GM19463 (cell line): Measurements from ENCODE around the gene PIM1.

ENCODE experiments used
- ATAC-seq: cut with Tn5 transposase; IDR thresholded peaks from one replicate; pipeline ENCODE4 v1.9.1; 2021; ENCODE audit warnings: mild to moderate bottlenecking, moderate library complexity; ENCODE audit not compliant: unreplicated experiment

The PIM1 gene

GRCh38 chr6:37137201-37138090 is 32.5 kb upstream of the PIM1 start:
- no peak for ATAC-seq

DNA sequence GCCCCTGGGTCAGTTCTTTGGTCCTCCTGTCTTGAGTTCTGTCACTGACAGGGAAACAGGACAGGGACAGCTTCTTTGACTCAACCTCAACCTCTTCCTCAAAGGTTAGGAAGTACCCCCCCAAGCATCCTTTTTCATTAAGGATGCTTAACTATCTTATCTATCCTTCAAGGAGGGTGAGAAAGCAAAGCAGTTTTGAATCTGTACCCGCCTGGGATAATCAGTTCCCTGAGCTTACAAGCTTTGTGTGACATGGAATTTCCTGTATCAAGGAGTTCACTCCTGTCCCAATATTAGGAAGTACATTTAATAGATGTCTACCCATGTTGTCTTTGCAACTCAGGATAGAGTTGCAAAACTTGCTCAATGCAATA is 31.1 kb upstream of the PIM1 start:
- ATAC-seq, result no peak

DNA sequence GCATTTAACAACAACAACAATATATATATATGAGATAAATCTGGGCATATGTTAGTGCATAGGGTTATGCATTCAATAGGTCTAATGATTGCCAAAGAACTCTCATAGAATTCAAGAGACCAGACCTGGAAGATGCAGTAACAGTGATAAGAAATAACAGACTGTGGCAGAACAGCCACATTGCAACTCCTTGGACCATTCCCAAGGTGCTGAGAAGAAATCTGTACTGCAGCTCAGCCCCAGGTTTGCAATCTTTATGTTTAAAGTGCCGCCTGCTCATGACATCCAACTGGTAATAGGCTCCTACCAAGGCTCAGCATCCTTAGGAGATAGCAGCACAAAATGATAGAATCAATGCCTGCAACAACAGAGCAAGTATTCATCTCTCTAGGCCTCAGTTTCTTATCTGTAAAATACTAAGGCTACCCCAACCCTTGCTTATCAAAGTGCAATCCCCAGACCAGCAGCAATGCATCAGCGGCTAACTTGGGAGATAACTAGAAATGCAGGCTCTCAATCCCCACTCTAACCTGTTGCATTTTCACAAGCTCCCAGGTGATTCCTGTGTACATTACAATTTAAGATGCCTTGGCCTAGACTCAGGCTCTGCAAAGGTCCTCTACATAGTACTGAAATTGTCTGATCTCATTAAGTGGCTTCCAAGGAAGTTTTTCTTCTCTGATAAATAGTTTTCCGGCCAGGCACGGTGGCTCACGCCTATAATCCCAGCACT is 30.6 kb upstream of the PIM1 start:
- ATAC-seq, result no peak

- no peak for ATAC-seq
These were observed 29.8 kb upstream of the PIM1 start for GRCh38 chr6:37140145-37140544.

DNA sequence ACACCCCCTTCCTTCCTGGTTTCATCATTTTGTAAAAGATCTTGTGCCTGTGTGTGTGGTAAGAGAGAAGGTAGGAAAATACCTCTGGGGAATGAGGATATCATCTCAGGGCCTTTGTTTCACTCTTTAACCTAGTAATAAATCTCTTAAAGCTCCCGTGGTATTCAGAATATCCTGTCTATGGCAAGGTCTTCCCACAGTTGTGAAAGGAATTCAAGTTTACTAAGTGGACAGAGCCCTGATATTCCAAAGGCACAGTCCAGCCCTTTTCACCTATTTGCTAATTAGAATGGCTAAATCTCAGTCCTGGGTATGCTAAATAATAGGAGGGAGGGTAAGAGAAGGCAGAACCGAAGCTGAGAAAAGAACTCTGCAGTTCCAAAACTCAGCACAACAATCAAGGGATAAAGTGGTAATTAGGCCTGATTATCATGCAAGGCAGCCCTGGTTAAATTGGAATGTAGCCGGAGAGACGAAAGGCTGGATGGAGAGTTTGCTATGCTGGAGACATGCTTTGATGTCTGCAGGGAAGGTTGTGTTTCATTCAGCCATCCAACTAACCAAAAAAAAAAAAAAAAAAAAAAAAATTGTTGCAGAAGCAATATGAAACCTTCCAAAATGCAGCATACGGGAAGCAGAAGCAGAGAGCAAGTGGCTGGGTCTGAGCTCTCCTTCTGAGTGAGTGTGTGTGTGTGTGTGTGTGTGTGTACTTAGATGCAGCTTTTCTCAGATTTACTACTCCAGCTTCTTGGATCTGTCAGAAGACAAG is 28.5 kb upstream of the PIM1 start:
- ATAC-seq, result no peak

- ATAC-seq, result no peak
These were observed 27.8 kb upstream of the PIM1 start for GRCh38 chr6:37142050-37142614.

GRCh38 chr6:37143585-37143984 is 26.4 kb upstream of the PIM1 start:
- no peak for ATAC-seq

DNA sequence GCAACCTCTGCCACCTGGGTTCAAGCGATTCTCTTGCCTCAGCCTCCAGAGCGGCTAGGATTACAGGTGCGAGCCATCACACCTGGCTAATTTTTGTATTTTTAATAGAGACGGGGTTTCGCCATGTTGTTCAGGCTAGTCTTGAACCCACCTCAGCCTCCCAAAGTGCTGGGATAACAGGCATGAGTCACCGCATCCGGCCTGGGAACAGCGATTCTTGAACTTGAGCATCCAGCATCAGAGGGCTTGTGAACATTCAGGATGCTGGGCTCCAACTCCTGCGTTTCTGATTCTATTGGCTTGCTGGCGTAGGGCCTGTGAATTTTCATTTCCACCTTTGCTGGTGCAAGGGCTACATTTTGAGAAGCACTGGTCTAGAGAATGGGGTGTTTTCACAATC is 24.5 kb upstream of the PIM1 start:
- ATAC-seq, result no peak

DNA sequence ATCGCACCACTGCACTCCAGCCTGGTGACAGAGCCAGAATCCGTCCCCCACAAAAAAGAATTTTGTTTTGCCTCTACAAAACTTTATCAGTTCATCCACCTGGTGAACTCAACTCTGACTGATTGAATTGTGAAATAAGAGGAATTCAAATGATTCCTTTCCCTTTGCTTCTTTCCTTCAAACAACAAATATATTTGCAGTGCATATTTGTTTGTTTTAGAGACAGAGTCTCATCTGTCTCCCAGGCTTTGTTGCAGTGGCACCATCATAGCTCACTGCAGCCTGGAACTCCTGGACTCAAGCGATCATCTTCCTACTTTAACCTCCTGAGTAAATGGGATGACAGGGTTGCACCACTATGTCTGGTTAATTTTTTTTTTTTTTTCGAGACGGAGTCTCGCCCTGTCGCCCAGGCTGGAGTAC is 23.2 kb upstream of the PIM1 start:
- no peak for ATAC-seq

- ATAC-seq, result no peak
These were observed 20.2 kb upstream of the PIM1 start for GRCh38 chr6:37149745-37150144.

DNA sequence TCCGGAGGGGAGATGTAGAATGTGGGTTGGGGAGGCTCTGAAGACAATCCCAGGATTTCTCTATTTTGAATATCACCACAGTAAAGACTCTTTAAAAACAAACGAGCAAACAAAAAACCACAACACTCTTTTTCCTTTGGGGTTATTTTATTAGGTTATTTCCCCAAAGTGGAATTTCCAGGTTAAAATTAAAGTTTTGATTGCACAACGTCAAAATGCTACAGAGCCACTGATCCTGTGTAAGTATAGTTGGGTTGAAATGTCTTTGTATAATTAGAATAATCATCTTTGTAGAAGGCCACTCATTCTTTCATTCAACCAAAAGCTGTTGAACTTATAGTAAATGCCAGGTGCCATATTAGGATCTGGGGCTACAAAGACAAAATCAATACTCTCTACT is 19.6 kb upstream of the PIM1 start:
- ATAC-seq, result no peak

GRCh38 chr6:37155394-37156312 is 14.3 kb upstream of the PIM1 start:
- ATAC-seq, result peak; percentile 91

GRCh38 chr6:37158508-37158907 is 11.4 kb upstream of the PIM1 start:
- ATAC-seq, result no peak

DNA sequence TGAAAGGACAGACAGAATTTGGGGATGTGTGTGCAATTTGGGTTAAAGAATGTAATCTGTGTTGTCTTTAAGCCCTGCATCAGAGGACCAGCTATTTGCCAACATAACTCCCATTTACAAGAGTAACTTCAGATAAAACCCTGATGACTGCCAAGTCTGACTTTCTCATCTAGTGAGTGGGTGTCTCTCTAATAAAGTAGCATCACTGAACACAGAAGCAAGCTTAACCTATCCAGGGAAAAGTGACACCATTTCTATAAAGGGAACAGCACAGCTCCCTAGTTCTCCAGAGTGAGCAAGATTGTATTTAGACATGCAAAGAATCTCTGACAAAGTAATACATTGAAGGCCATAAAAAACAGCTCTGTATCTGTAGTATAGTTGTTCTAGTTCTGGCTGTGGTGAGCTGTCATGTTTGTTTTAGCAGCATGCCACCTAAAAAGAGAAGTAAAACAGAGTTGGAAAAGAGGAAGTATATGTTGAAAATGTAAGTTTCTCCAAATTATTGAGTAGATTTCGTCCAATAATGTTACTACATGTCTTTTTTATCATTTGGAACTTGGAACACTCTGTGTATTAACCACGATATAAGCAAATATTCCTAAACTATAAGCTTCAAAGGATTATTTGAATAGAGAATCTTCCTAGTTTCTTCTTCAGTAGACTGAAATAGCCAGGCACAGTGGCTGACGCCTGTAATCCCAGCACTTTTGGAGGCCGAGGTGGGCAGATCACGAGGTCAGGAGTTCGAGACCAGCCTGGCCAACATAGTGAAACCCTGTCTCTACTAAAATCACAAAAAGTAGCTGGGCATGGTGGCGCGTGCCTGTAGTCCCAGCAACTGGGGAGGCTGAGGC is 8.8 kb upstream of the PIM1 start:
- ATAC-seq, result peak; percentile 56

GRCh38 chr6:37162740-37163139 is 7.2 kb upstream of the PIM1 start:
- no peak for ATAC-seq

- ATAC-seq, result no peak
These were observed 1.7 kb upstream of the PIM1 start for GRCh38 chr6:37168163-37168758.

- ATAC-seq, result no peak
These were observed 999 bp upstream of the PIM1 start for GRCh38 chr6:37168811-37169495.
